Type B pancreatic cell (in vitro differentiated cells): ENCODE measurements around the gene CFAP43. TPM values are rescaled to one million over a fixed set of nuclear protein-coding genes. Genes with fewer than 3 reads are reported as not detected.
A peak's percentile ranks its signal among the peaks of the same experiment; 100 is the strongest.

Experiments
- DNase-seq: peaks from one replicate; pipeline ENCODE4 v3.0.0; 2021; ENCODE audit warnings: mixed read lengths; ENCODE audit not compliant: unreplicated experiment; ENCODE audit errors: extremely low spot score
- H3K27ac Mint-ChIP-seq: 2 replicates; pipeline ENCODE4 v1.8.0; 2021; ENCODE audit warnings: mild to moderate bottlenecking, mixed read lengths
- H3K27me3 Mint-ChIP-seq: 2 replicates; pipeline ENCODE4 v1.8.0; 2021; ENCODE audit warnings: mixed read lengths
- H3K36me3 Mint-ChIP-seq: 2 replicates; pipeline ENCODE4 v1.8.0; 2021; ENCODE audit warnings: mixed read lengths
- H3K4me1 Mint-ChIP-seq: one replicate; pipeline ENCODE4 v1.8.0; 2021; ENCODE audit warnings: mixed read lengths; ENCODE audit not compliant: unreplicated experiment
- H3K4me3 Mint-ChIP-seq: 2 replicates; pipeline ENCODE4 v1.8.0; 2021; ENCODE audit warnings: mild to moderate bottlenecking, mixed read lengths
- H3K9me3 Mint-ChIP-seq: 2 replicates; pipeline ENCODE4 v1.8.0; 2021; ENCODE audit warnings: mixed read lengths
- total RNA-seq: library from RNA; stranded (reverse); gene quantifications from 2 replicates; pipeline ENCODE4 v1.2.1, GENCODE V29; 2021; ENCODE audit warnings: low replicate concordance
- TF ChIP-seq, protein P1 (sequence below): fragments of 200-600 bp; sonication (generic); conservative IDR thresholded peaks from 2 replicates; pipeline ENCODE4 v1.5.0; 2021; ENCODE audit warnings: antibody characterized with exemption, mild to moderate bottlenecking

The CFAP43 gene
- total RNA-seq, 1 donor from 2014 or later: 7.6 TPM

DNA sequence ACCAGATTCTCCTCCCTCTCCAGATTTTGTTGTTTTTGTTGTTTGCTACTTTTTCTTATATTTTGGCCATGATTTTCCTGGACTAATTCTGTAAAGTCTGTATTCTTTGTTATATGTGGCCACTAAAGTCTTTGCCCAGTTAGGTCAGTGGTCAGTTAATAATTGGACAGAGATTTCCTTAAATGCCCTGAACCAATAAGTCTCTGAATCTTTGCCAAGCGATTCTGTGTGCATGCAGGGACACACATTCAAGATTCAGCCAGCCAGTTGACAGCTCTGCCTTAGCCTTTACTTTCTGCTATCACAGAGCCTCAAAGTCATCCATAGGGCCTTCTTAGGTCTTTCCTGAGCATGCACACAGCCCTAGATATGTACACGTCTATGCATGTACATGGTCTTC, 135.5 kb downstream of the CFAP43 start:
- no peak for DNase-seq
- Mint-ChIP-seq H3K9me3 (peaks cover 5% of the 10 kb centered on the region), H3K4me1 (no peaks in the 10 kb centered on the region), H3K27ac (no peak overlapping the region), H3K4me3 (no peak overlapping the region), H3K27me3 (no peaks in the 10 kb centered on the region), H3K36me3 (no peaks in the 10 kb centered on the region)
- TF ChIP-seq, protein P1, sequence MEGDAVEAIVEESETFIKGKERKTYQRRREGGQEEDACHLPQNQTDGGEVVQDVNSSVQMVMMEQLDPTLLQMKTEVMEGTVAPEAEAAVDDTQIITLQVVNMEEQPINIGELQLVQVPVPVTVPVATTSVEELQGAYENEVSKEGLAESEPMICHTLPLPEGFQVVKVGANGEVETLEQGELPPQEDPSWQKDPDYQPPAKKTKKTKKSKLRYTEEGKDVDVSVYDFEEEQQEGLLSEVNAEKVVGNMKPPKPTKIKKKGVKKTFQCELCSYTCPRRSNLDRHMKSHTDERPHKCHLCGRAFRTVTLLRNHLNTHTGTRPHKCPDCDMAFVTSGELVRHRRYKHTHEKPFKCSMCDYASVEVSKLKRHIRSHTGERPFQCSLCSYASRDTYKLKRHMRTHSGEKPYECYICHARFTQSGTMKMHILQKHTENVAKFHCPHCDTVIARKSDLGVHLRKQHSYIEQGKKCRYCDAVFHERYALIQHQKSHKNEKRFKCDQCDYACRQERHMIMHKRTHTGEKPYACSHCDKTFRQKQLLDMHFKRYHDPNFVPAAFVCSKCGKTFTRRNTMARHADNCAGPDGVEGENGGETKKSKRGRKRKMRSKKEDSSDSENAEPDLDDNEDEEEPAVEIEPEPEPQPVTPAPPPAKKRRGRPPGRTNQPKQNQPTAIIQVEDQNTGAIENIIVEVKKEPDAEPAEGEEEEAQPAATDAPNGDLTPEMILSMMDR: no peak

DNA sequence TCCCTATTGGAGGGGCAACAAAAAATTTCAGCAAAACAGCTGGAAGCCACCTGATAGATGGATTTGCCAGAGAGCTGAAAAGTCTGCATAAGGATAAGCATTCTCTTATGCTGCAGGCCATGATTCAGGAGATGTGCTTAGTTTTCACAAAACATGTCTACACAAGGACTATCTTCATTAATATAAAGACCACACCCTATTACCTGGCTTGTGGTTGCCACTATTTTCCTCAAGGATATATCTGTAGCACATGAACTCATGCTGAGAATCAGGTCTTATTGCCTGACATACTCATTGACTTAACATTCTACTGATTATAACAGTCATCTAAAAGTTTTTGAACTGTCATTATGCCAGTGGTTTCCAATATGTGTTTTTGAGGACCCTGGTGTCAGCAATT, 139.4 kb downstream of the CFAP43 start:
- H3K9me3 Mint-ChIP-seq: peaks cover 5% of the 10 kb centered on the region

DNA sequence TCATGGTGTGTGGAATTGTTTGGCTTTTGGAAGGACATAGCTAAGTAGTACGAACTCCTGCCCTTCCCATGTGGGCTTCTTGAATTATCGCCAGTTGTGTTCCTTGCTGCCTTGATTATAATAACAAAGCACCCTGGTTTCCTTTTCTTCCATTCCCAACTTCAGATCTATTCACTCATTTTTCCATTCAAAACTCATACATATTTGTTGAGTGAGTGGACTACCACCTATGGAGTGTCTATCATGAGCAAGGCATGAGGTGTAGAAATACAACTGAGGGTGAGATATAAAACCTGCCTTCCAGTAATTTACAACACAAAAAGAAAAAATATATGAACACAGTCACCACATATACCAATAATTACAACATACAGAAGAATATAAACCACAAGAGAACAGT, 141.6 kb downstream of the CFAP43 start:
- TF ChIP-seq, protein P1: no peak
- Mint-ChIP-seq H3K4me1 (peaks cover 7% of the 10 kb centered on the region), H3K27me3 (no peaks in the 10 kb centered on the region), H3K36me3 (no peaks in the 10 kb centered on the region), H3K4me3 (no peak overlapping the region), H3K27ac (no peak overlapping the region), H3K9me3 (peaks cover 5% of the 10 kb centered on the region)
- DNase-seq: no peak

More for the DNA sequence above, 139.4 kb downstream of the CFAP43 start:
- TF ChIP-seq, protein P1: no peak
- Mint-ChIP-seq H3K27ac (no peak overlapping the region), H3K36me3 (no peaks in the 10 kb centered on the region), H3K4me3 (no peak overlapping the region), H3K27me3 (no peaks in the 10 kb centered on the region), H3K4me1 (no peaks in the 10 kb centered on the region)
- DNase-seq: no peak

DNA sequence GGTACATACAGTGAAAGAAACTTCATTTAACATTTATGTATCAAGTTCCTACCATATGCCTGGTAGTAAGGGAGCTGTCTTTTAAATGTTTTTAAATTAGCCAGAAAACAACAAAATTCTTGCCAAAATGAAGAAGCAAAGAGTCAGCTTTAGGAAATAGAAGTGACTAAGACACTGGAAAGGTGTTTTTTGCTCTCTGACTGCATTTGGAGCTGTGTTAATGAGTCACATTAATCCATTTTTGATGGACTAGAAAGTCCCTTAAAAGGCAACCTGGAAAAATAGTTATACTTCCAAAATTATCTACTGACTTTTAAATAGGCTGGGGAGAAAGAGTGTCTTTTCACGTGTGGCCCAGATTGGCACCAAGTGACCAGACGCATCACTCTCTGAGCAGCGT, 142.5 kb downstream of the CFAP43 start:
- Mint-ChIP-seq H3K36me3 (no peaks in the 10 kb centered on the region), H3K4me1 (peaks cover 17% of the 10 kb centered on the region), H3K27me3 (no peaks in the 10 kb centered on the region), H3K27ac (no peak overlapping the region), H3K9me3 (peaks cover 5% of the 10 kb centered on the region), H3K4me3 (no peak overlapping the region)
- TF ChIP-seq, protein P1: no peak
- no peak for DNase-seq

DNA sequence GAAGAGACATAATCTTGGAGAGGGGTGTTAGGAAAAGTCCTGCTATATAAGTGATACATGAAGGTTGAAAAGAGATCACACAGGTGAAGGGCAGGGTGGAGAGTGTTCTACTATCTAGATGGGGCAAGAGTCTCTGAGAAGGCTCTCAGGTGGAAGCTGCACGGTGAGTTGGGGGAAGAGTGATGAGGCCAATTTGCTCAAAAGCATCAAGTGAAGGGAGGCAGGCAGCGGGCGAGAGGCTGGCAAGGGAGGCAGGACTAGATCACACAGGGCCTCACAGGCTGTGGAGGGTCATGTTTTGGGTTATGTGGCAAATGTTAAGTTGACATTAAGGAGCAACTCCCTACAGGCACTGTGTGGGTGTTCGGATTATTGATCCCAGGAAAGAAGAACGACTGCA, 143.9 kb downstream of the CFAP43 start:
- TF ChIP-seq, protein P1: no peak
- Mint-ChIP-seq H3K27me3 (no peaks in the 10 kb centered on the region), H3K4me1 (peaks cover 20% of the 10 kb centered on the region), H3K36me3 (no peaks in the 10 kb centered on the region), H3K9me3 (no peaks in the 10 kb centered on the region), H3K4me3 (no peak overlapping the region), H3K27ac (no peak overlapping the region)
- no peak for DNase-seq

DNA sequence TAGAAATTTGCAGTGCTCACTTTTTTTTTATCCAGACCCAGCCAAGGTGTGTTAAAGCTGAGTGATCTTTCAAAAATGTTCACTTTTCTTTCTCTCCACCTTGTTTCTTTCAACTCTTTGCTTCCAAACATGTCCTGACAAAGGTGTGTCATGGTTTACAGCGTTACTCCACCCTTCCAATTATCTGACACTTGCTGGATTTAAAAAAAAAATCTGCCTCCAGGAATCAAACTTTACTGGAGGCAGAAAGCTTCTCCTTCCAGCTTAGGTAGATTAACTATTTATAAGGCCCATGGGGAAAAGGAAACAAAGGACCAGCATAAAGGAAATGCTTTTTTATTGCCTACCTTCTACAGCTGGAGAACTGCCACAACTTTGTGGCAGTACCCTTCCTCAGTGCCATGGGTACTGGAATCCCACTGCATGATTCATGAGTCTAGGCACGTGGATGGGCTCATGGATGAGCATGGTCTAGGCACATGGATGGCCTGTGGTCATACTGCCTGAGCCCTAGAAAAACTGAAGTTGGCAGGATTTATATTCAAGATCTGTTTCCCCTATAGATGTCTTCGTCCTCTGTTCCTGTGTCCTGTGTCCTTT, 146.3 kb downstream of the CFAP43 start, which contains the start of gene COL17A1:
Gene COL17A1, minus strand, starts transcription at position 80 of the 600 bp plus-strand sequence. CDS start 5,207 bp downstream, outside the sequence.
- Mint-ChIP-seq H3K4me1 (peaks cover 24% of the 10 kb centered on the region), H3K27me3 (no peaks in the 10 kb centered on the region), H3K27ac (peak within 1 kb of the TSS; percentile 86), H3K9me3 (no peaks in the 10 kb centered on the region), H3K36me3 (no peaks in the 10 kb centered on the region), H3K4me3 (peak within 1 kb of the TSS; percentile 81)
- TF ChIP-seq, protein P1: no peak
- no peak for DNase-seq
